NOMO-1 treated with dmso at 0.1 percent for 144 hours (cell line): Measurements from ENCODE around the gene RICTOR.

Experiments
- DNase-seq: peaks from one replicate; lab custom pipeline; 2025; ENCODE audit not compliant: unreplicated experiment; lab: John Stamatoyannopoulos, UW

RICTOR gene

GRCh38 chr5:38889424-38889823 is 184.8 kb downstream of the RICTOR start:
- DNase-seq: no peak

GRCh38 chr5:38888041-38888440 is 186.2 kb downstream of the RICTOR start:
- no peak for DNase-seq
